ENCODE results near the gene BTNL2.
"Not testable (repeated sequence)": the region's sequence is repeated elsewhere in the genome, so short reads cannot be mapped to it uniquely, and the experiment has no call there.

BTNL2 gene

DNA sequence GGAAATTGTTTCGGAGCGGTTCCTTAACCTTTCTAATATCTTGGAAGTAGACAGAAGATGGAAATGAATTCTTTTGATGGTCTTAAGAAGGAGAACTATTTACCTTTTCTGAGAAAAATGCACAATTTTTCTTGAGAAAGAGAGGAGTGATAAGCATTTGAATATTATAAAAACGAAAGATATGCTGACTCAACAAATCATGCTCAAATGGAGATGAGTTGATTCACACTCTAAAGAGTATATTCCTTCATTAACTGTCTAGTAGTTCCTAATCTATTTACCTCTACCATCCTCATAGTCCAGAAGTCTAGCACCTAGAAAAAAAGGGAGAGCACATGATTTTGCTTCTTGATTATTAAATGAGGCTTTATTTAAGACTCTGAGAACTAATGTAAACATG is 39.3 kb downstream of the BTNL2 start:
- no peak for DNase-seq

DNA sequence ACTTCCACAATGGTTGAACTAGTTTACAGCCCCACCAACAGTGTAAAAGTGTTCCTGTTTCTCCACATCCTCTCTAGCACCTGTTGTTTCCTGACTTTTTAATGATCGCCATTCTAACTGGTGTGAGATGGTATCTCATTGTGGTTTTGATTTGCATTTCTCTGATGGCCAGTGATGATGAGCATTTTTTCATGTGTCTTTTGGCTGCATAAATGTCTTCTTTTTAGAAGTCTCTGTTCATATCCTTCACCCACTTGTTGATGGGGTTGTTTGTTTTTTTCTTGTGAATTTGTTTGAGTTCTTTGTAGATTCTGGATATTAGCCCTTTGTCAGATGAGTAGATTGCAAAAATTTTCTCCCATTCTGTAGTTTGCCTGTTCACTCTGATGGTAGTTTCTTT is 47.8 kb downstream of the BTNL2 start:
- not testable (repeated sequence) for DNase-seq

DNA sequence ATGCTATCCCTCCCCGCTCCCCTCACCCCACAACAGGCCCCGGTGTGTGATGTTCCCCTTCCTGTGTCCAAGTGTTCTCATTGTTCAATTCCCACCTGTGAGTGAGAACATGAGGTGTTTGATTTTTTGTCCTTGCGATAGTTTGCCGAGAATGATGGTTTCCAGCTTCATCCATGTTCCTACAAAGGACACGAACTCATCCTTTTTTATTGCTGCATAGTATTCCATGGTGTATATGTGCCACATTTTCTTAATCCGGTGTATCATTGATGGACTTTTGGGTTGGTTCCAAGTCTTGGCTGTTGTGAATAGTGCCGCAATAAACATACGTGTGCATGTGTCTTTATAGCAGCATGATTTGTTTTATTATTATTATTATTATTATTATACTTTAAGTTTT is 48.4 kb downstream of the BTNL2 start:
- not testable (repeated sequence) for DNase-seq

DNA sequence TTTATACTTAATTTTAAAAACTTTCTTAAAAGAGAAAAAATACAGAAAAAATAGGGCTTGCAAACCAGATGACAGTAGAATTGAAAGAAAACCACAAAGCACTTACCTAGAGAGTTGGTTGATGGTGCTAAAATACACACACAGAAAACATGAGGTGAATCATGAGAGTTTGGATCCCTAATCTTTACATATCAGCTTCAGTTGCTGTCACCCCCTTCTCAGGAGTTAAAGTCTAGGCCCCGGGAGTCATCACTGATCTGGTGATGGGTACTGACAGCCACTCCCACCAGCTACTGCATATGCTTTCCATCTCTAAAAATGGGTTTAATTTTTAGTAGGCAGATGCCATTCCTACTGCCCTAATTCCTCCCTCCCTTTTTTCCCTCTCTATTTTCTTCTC is 52.0 kb downstream of the BTNL2 start:
- DNase-seq: no peak

DNA sequence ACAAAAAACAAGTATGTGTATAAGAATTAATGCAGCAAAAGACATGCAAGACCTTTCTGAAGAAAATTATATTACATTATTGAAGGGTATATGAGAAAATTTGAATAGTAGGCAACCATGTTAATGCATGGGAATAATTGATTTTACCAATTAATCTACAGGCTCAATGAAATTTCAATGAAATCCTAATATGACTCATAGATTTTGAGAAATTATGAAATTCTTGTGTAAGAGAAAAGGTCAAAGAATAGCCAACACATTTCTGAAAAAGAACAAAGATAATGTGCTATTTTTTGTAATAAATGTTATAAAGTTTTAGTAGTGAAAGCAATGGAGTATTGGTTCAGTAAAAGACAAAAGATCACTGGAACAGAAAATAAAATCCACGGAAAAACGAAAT is 53.6 kb downstream of the BTNL2 start:
- DNase-seq: no peak

Measured in inflammatory macrophage (primary cell).